ENCODE data around the gene SACM1L. TPM values are rescaled to one million over a fixed set of nuclear protein-coding genes. Genes with fewer than 3 reads are reported as not detected.
"Not testable (repeated sequence)": the region's sequence is repeated elsewhere in the genome, so short reads cannot be mapped to it uniquely, and the experiment has no call there.

Gene SACM1L
- total RNA-seq, 1 experiment from 2014 or later: 30.1 TPM

DNA sequence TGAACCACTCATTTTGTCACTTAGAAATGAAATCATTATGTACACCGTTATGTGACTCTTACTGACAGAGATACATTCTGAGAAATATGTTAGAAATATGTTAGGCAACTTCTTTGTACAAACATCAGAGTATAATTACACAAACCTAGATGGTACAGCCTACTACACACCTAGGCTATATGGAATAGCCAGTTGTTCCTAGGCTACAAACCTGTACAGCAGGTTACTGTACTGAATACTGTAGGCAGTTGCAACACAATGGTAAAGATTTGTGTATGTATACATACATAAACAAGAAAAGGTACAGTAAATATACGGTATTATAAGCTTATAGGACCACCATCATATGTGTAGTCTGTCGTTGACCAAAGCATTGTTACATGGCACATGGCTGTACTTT is 3.7 kb downstream of the SACM1L start:
- ChIA-PET POLR2A (ENCODE audit: unreplicated experiment) (no interaction called here), CTCF (no interaction called here)
- H3K4me3 ChIP-seq (ENCODE audit: low read length): no peak overlapping the region
- H3K79me2 ChIP-seq (ENCODE audit: low read length): peaks cover 85% of the 10 kb centered on the region
- intact Hi-C loops (cut with micrococcal nuclease): no loop called here
- H3K4me2 ChIP-seq (ENCODE audit: low read length): no peak overlapping the region
- ATAC-seq (no peak), DNase-seq (no peak)
- no peak overlapping the region for H2AFZ ChIP-seq (ENCODE audit: low read length)
- H3K9me3 ChIP-seq (ENCODE audit: low read length): no peaks in the 10 kb centered on the region
- no peaks in the 10 kb centered on the region for H3F3A ChIP-seq (ENCODE audit: low read length, unreplicated experiment)
- H3K27ac ChIP-seq (ENCODE audit: low read length): no peak overlapping the region
- no TSS peak for BruUV-seq (replicated peaks)
- H4K20me1 ChIP-seq (ENCODE audit: low read length): peaks cover 9% of the 10 kb centered on the region
- H3K9me2 ChIP-seq (replicated peaks; ENCODE audit: low read length): no peaks in the 10 kb centered on the region
- no peak overlapping the region for H3K9ac ChIP-seq (ENCODE audit: low read length)
- H3K4me1 ChIP-seq (ENCODE audit: insufficient read depth, low read length): peaks cover 11% of the 10 kb centered on the region
- peaks cover 23% of the 10 kb centered on the region for H3K36me3 ChIP-seq (ENCODE audit: low read depth, low read length)
- no peaks in the 10 kb centered on the region for H3K27me3 ChIP-seq (ENCODE audit: low read length)
- TF ChIP-seq EZH2 (IDR thresholded peaks at IDR 0.05; ENCODE audit: low read length, unreplicated experiment): no peak
- TF ChIP-seq, protein P1, sequence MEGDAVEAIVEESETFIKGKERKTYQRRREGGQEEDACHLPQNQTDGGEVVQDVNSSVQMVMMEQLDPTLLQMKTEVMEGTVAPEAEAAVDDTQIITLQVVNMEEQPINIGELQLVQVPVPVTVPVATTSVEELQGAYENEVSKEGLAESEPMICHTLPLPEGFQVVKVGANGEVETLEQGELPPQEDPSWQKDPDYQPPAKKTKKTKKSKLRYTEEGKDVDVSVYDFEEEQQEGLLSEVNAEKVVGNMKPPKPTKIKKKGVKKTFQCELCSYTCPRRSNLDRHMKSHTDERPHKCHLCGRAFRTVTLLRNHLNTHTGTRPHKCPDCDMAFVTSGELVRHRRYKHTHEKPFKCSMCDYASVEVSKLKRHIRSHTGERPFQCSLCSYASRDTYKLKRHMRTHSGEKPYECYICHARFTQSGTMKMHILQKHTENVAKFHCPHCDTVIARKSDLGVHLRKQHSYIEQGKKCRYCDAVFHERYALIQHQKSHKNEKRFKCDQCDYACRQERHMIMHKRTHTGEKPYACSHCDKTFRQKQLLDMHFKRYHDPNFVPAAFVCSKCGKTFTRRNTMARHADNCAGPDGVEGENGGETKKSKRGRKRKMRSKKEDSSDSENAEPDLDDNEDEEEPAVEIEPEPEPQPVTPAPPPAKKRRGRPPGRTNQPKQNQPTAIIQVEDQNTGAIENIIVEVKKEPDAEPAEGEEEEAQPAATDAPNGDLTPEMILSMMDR (conservative IDR thresholded peaks at IDR 0.05; ENCODE audit: low read depth, low read length): no peak
- no peak for TF ChIP-seq EZH2phosphoT487 (IDR thresholded peaks at IDR 0.05; ENCODE audit: borderline replicate concordance, low read length)

DNA sequence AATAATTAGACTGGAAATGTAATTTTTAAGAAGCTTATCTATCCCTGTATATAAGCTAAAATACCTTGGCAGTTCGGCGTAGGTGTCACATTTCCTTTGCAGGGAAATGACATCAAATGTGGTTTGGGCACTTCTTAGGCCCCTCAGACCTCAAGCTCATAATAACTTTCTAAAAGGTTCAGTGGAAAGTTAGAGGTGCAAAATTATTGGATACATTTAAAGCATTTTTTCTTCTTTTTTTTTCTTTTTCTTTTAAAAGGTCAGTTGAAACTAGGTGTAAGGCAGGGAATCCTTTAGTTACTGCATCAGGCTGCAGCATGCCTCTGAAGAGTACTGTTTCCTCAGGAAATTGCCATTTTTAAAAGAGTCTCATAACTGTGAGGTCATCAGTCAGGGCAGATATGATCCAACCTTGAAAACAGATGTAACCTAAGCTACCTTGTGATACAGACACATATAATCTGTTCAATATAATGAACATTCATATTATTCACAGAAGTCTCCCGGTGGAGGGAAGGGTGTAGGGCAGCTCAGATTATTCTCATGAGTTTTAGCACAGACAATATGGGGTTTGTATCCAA is 4.8 kb downstream of the SACM1L start:
- Histone ChIP-seq H3K79me2 (ENCODE audit: low read length) (peaks cover 95% of the 10 kb centered on the region), H2AFZ (ENCODE audit: low read length) (no peak overlapping the region), H3K36me3 (ENCODE audit: low read depth, low read length) (peaks cover 26% of the 10 kb centered on the region), H3K27me3 (ENCODE audit: low read length) (no peaks in the 10 kb centered on the region), H3K27ac (ENCODE audit: low read length) (no peak overlapping the region), H3K4me2 (ENCODE audit: low read length) (no peak overlapping the region), H3K9me3 (ENCODE audit: low read length) (no peaks in the 10 kb centered on the region), H3F3A (ENCODE audit: low read length, unreplicated experiment) (no peaks in the 10 kb centered on the region), H3K4me1 (ENCODE audit: insufficient read depth, low read length) (peaks cover 11% of the 10 kb centered on the region), H3K9ac (ENCODE audit: low read length) (no peak overlapping the region), H4K20me1 (ENCODE audit: low read length) (peaks cover 9% of the 10 kb centered on the region), H3K9me2 (replicated peaks; ENCODE audit: low read length) (no peaks in the 10 kb centered on the region), H3K4me3 (ENCODE audit: low read length) (no peak overlapping the region)
- no peak for TF ChIP-seq EZH2 (IDR thresholded peaks at IDR 0.05; ENCODE audit: low read length, unreplicated experiment)
- TF ChIP-seq, protein P1 (conservative IDR thresholded peaks at IDR 0.05; ENCODE audit: low read depth, low read length): 0 out of 2 replicates have a peak, but pooled peaks have one; percentile 15
- POLR2A ChIA-PET (ENCODE audit: unreplicated experiment): no interaction called here
- ATAC-seq (no peak), DNase-seq (no peak)
- CTCF ChIA-PET: interaction anchor here (0.9 kb wide), 1 partner anchor 34 kb away, joined by 4 read pairs; no protein-coding TSS in a partner anchor
- intact Hi-C loops (cut with micrococcal nuclease): no loop called here
- BruUV-seq (replicated peaks): no TSS peak

DNA sequence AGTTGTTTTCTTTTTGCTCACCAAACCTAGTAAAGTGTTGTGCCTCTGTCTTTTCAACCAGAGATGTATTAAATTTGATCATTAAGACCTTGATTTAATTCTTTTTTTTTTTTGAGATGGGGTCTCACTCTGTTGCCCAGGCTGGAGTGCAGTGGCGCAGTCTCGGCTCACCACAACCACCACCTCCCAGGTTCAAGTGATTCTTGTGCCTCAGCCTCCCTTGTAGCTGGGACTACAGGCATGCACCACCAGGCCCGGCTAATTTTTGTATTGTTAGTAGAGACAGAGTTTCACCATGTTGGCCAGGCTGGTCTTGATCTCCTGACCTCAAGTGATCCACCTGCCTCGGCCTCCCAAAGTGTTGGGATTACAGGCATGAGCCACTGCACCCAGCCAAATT is 6.0 kb downstream of the SACM1L start:
- POLR2A ChIA-PET (ENCODE audit: unreplicated experiment); H3K9ac ChIP-seq (ENCODE audit: low read length); CTCF ChIA-PET; H3K27me3 ChIP-seq (ENCODE audit: low read length); H3K4me3 ChIP-seq (ENCODE audit: low read length); H3K27ac ChIP-seq (ENCODE audit: low read length); H2AFZ ChIP-seq (ENCODE audit: low read length); H3F3A ChIP-seq (ENCODE audit: low read length, unreplicated experiment); ATAC-seq; H3K9me3 ChIP-seq (ENCODE audit: low read length); BruUV-seq (replicated peaks); DNase-seq; H3K4me2 ChIP-seq (ENCODE audit: low read length); H4K20me1 ChIP-seq (ENCODE audit: low read length); intact Hi-C loops (cut with micrococcal nuclease); H3K9me2 ChIP-seq (replicated peaks; ENCODE audit: low read length): not testable (repeated sequence)
- peaks cover 11% of the 10 kb centered on the region for H3K4me1 ChIP-seq (ENCODE audit: insufficient read depth, low read length)
- peaks cover 26% of the 10 kb centered on the region for H3K36me3 ChIP-seq (ENCODE audit: low read depth, low read length)
- peaks cover 95% of the 10 kb centered on the region for H3K79me2 ChIP-seq (ENCODE audit: low read length)
